GM12801 (cell line): Measurements from ENCODE around the gene C1orf167.

Experiments used
- TF ChIP-seq, protein P1 (sequence below): IDR thresholded peaks from one replicate; pipeline ENCODE4 v1.5.1; 2011; ENCODE audit warnings: control low read depth; ENCODE audit not compliant: insufficient read length; ENCODE audit errors: extremely low read depth

C1orf167 gene

DNA sequence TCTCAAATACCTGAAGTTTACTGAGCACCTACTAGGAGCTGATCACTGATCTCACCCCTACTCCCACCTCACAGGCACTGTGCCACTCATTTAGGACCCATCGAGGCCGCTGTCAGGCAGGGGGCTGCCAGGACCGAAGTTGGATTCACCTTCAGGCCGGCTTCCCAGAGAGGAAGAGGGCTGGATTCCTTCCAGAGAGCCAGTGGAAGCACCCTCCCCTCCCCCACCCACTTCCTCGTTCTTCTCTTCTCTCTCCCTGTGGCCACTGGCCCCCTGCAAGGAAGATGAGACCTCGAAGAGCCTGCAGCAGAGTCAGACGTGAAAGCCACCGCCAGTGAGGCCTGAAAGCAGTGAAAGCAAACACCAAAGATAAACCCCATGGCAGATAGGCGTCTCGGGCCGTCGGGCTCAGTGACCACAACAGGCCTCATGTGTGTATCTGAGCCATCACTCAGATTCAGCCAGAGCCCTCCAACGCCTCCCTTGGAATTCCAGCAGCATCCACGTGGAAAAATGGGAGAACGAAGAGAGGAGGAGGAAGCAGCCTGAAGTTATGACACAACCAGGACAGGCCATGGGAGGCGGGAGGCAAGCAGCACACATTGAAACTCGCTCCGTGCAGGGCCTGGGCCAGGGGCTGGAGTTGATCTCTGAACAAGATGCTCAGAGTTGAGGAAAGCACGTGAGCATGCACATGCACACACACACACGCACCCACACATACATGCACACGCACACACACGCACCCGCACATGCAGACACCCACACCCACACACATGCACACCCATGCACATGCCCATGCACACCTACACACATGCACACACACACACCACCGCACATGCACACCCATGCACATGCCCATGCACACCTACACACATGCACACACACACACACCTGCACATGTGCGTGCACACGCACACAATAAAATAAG is 32.2 kb upstream of the C1orf167 start:
- TF ChIP-seq, protein P1, sequence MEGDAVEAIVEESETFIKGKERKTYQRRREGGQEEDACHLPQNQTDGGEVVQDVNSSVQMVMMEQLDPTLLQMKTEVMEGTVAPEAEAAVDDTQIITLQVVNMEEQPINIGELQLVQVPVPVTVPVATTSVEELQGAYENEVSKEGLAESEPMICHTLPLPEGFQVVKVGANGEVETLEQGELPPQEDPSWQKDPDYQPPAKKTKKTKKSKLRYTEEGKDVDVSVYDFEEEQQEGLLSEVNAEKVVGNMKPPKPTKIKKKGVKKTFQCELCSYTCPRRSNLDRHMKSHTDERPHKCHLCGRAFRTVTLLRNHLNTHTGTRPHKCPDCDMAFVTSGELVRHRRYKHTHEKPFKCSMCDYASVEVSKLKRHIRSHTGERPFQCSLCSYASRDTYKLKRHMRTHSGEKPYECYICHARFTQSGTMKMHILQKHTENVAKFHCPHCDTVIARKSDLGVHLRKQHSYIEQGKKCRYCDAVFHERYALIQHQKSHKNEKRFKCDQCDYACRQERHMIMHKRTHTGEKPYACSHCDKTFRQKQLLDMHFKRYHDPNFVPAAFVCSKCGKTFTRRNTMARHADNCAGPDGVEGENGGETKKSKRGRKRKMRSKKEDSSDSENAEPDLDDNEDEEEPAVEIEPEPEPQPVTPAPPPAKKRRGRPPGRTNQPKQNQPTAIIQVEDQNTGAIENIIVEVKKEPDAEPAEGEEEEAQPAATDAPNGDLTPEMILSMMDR: no peak

DNA sequence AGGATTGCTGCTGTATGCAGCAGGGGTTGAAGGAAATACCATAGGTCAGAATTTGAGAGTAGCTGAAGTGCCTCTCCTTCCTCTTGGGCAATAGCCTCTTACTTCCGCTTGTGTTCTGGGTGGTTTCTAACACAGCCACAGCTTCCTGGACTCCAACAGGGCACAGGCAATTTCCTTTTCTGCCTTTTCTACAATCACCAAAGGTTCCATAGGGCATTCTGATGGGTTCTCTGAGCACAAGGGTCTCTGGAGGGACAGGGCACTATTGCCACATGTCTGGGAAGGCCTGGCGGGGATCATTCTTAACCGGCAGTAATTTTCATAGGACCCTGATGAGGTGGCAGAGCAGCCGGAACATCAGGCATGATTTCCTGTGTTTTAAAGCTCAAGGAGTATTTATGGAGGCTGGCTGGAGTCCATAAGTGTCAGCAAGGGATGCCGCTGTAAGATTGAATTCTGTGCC is 31.5 kb upstream of the C1orf167 start:
- TF ChIP-seq, protein P1: no peak

- TF ChIP-seq, protein P1: no peak
Observed at GRCh38 chr1:11731691-11732283, 30.2 kb upstream of the C1orf167 start.

DNA sequence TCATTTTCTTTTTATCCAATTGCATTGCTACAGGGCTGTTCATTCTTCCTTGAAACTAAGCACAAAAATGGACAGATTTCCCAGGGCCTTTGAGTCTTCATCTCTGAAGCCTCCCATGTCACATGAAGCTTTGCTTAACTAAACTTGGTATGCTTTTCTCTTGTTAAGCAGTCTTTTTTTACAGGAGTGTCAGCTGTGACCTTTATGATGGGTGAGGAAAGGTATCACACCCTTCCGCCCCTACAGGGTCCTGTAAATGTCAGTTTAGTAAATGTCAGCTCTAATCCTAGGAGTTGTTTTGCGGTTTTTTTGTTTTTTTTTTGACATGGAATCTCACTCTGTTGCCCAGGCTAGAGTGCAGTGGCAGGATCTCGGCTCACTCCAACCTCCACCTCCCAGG is 28.7 kb upstream of the C1orf167 start:
- TF ChIP-seq, protein P1: no peak

DNA sequence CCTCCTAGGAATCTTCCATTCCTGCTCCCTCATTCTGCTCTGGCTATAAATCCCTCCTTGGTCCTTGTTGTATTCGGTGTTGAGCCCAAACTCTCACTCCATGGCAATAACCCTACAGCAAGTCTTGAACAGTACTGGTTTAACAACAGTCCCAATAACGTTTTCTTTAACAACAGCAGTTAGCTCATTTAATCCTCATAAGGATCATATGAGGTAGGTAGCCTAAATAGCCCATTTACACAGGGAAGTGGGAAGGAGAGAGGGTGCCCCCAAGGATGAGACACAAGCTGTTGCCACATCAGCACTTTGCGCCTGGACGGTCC is 26.5 kb upstream of the C1orf167 start:
- TF ChIP-seq, protein P1: no peak

GRCh38 chr1:11735854-11736745 is 25.9 kb upstream of the C1orf167 start, which contains the start of gene AGTRAP:
TSS of gene AGTRAP (plus strand) at chr1:11736136. CDS start at chr1:11736209, 73 bp downstream.
- TF ChIP-seq, protein P1: no peak
